IPS-15b (cell line): ENCODE results near the gene GPATCH2.

Experiments
- H3K27me3 ChIP-seq: one replicate; pipeline ENCODE4 v1.6.1; 2013; ENCODE audit warnings: low read length; ENCODE audit not compliant: control insufficient read depth, insufficient read depth
- H3K36me3 ChIP-seq: one replicate; pipeline ENCODE4 v1.6.1; 2013; ENCODE audit warnings: low read length; ENCODE audit not compliant: control insufficient read depth, insufficient read depth
- H3K4me1 ChIP-seq: one replicate; pipeline ENCODE4 v1.6.1; 2013; ENCODE audit warnings: mild to moderate bottlenecking, low read length; ENCODE audit not compliant: control insufficient read depth, insufficient read depth
- H3K4me3 ChIP-seq: one replicate; pipeline ENCODE4 v1.5.1; 2013; ENCODE audit warnings: low read depth, low read length
- H3K9ac ChIP-seq: one replicate; pipeline ENCODE4 v1.6.1; 2013; ENCODE audit warnings: low read depth, mild to moderate bottlenecking, low read length
- H3K9me3 ChIP-seq: one replicate; pipeline ENCODE4 v1.6.1; 2013; ENCODE audit warnings: mild to moderate bottlenecking, low read length; ENCODE audit not compliant: control insufficient read depth, insufficient read depth

The GPATCH2 gene

DNA sequence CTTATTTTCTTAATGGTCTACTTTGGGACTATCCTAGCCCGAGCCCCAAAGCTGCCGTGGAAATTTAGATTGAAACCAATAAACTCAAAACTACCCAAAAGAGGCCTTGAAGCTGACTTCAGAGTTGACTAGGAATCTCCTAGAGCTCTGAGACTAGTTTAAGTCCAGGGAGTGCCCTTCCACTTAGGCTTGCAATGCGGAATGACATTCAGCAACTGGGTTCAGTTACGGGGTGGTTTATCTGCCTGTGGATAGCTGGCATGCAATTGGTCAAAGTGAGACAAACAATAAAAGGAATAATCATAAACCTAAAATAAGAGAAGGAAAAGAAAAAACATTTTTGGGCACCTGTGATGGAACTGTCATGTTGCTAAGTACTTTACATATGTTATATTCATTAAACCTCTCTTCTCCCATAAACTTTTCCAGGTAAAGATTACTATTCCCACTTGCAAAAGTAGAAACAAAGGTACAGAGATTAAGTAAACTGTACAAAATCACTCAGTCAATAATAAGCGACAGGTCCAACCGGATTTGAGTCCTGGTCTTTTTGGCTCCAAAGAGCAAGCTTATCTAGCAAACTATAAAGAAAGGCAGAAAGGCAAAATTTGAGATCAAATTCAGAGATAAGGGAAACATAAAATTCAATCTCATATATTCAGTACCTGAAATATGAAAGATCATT is 56.5 kb downstream of the GPATCH2 start:
- H3K27me3 ChIP-seq = no peaks in the 10 kb centered on the region
- no peaks in the 10 kb centered on the region for H3K4me1 ChIP-seq
- no peaks in the 10 kb centered on the region for H3K36me3 ChIP-seq
- no peaks in the 10 kb centered on the region for H3K9me3 ChIP-seq
- H3K4me3 ChIP-seq = no peak overlapping the region
- no peak overlapping the region for H3K9ac ChIP-seq

DNA sequence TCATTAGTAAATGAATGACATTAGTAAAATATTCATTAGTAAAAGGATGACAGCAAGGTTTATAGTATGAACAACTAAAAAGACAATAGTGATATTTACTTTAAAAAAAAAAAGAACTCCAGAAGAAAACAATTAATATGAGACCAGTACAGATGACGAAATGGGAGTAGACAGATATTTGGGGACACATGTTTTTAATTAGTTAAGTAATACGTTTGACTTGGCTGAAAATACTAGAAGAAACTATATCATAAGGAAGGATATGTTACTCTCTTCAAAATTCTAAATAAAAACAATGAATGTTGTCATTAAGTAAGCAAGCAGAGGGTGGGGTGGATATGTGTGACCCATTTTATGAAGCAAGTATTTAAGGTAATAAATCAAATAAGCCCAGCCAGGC is 61.9 kb downstream of the GPATCH2 start:
- H3K9ac ChIP-seq = no peak overlapping the region
- H3K4me1 ChIP-seq = no peaks in the 10 kb centered on the region
- no peak overlapping the region for H3K4me3 ChIP-seq
- no peaks in the 10 kb centered on the region for H3K36me3 ChIP-seq
- H3K9me3 ChIP-seq = no peaks in the 10 kb centered on the region
- no peaks in the 10 kb centered on the region for H3K27me3 ChIP-seq

DNA sequence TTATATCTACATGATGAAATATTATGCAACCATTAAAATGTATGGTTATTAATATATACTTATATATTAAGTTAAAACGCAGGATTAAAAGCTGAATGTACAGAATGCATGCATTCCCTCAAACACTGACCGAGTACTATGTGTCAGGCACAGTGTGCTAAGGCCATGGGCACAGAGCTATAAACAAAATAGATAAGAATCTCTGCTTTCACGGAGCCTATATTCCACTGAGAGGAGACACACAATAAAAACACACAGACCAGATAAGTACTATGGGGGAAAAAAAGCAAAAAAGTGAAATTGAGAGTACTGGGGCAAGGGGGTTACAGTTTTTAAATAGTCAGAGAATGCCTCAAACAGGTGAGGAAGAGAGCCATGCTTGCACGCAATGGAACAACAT is 62.7 kb downstream of the GPATCH2 start:
- H3K36me3 ChIP-seq = no peaks in the 10 kb centered on the region
- no peaks in the 10 kb centered on the region for H3K9me3 ChIP-seq
- H3K27me3 ChIP-seq = no peaks in the 10 kb centered on the region
- H3K4me1 ChIP-seq = no peaks in the 10 kb centered on the region
- no peak overlapping the region for H3K4me3 ChIP-seq
- no peak overlapping the region for H3K9ac ChIP-seq

- H3K36me3 ChIP-seq = no peaks in the 10 kb centered on the region
- no peaks in the 10 kb centered on the region for H3K27me3 ChIP-seq
Measured at GRCh38 chr1:217564833-217565232, 66.1 kb downstream of the GPATCH2 start.

GRCh38 chr1:217564207-217564606 is 66.7 kb downstream of the GPATCH2 start:
- Histone ChIP-seq H3K4me3 (no peak overlapping the region), H3K4me1 (no peaks in the 10 kb centered on the region), H3K36me3 (no peaks in the 10 kb centered on the region), H3K9ac (no peak overlapping the region), H3K27me3 (no peaks in the 10 kb centered on the region), H3K9me3 (no peaks in the 10 kb centered on the region)

More at GRCh38 chr1:217564833-217565232, 66.1 kb downstream of the GPATCH2 start:
- no peak overlapping the region for H3K4me3 ChIP-seq
- H3K9me3 ChIP-seq = no peaks in the 10 kb centered on the region
- no peaks in the 10 kb centered on the region for H3K4me1 ChIP-seq
- no peak overlapping the region for H3K9ac ChIP-seq

GRCh38 chr1:217563179-217563578 is 67.7 kb downstream of the GPATCH2 start:
- H3K4me1 ChIP-seq = no peaks in the 10 kb centered on the region
- no peak overlapping the region for H3K4me3 ChIP-seq
- H3K36me3 ChIP-seq = no peaks in the 10 kb centered on the region
- no peaks in the 10 kb centered on the region for H3K27me3 ChIP-seq
- H3K9ac ChIP-seq = no peak overlapping the region
- no peaks in the 10 kb centered on the region for H3K9me3 ChIP-seq

DNA sequence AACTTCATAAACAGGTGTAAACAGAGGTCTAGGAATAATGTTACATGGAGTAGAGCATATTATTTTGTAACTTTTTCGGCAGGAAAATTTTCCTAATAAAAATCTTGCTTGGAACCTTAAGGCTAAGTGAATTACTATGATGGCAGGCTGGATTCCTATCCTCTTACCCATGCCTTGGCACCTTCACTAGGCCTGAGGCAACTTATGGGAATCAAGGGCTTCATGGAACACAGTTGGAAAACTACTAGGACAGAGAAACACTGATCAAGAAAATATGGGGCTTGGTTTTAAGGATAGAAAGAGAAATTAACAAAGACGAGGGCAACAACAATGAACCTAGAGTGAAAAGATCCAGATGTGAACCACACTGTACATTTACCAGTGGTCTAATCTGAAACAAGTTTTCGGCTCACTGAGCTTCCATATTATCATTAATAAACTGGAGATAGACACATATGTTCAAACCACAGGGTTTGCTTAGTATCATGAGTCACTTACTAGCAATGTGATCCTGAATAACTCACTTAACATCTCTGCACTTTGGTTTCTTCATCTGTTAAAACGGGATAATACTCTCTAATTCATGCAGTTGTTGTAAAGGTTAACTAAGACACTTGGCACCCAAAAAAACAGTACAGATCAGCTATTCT is 68.5 kb downstream of the GPATCH2 start:
- Histone ChIP-seq H3K4me1 (no peaks in the 10 kb centered on the region), H3K9me3 (no peaks in the 10 kb centered on the region), H3K36me3 (no peaks in the 10 kb centered on the region), H3K9ac (no peak overlapping the region), H3K4me3 (no peak overlapping the region), H3K27me3 (no peaks in the 10 kb centered on the region)

DNA sequence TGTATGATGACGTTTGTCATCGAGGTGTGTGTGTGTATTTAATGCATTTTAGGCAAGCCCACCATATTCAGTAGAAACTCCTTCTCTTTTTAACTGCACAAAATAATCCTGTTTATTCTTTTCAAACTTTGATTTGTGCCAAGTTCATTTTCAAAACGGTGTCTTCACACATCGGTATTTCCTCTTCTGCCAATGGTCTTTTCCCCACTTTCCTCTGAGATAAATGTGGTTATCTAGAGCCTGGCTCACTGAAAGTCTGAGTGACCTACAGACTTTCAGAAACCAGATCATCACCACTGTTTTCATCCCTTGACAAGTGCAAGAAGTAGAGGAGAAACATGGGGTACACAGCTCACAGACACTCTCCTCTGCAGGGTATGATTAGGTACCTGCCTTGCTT is 69.4 kb downstream of the GPATCH2 start:
- H3K27me3 ChIP-seq = no peaks in the 10 kb centered on the region
- H3K4me3 ChIP-seq = no peak overlapping the region
- H3K4me1 ChIP-seq = no peaks in the 10 kb centered on the region
- no peak overlapping the region for H3K9ac ChIP-seq
- H3K9me3 ChIP-seq = no peaks in the 10 kb centered on the region
- no peaks in the 10 kb centered on the region for H3K36me3 ChIP-seq

DNA sequence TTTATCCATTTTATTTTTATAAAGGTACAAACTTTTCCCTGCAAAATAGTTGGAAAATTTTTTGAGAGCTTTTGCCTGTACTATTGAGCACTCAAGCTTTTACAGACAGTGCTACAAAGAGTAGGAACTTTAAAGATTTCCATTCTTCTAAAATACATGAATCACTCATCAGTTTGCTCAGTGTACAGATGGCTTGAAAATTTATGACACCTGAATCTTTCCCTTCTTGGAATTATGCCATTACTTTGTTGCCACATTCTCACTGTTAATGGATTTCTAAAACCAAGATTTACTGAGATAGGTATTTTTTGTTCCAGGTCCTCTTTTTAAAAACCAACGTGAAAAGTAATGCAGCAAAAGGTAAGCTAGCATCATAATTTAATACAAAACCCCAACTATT is 76.0 kb downstream of the GPATCH2 start:
- Histone ChIP-seq H3K9ac (no peak overlapping the region), H3K9me3 (no peaks in the 10 kb centered on the region), H3K36me3 (no peaks in the 10 kb centered on the region), H3K4me1 (peaks cover 7% of the 10 kb centered on the region), H3K27me3 (no peaks in the 10 kb centered on the region), H3K4me3 (no peak overlapping the region)

GRCh38 chr1:217553949-217554509 is 76.9 kb downstream of the GPATCH2 start:
- Histone ChIP-seq H3K9me3 (no peaks in the 10 kb centered on the region), H3K27me3 (no peaks in the 10 kb centered on the region), H3K36me3 (no peaks in the 10 kb centered on the region), H3K4me1 (peaks cover 7% of the 10 kb centered on the region), H3K4me3 (no peak overlapping the region), H3K9ac (no peak overlapping the region)

DNA sequence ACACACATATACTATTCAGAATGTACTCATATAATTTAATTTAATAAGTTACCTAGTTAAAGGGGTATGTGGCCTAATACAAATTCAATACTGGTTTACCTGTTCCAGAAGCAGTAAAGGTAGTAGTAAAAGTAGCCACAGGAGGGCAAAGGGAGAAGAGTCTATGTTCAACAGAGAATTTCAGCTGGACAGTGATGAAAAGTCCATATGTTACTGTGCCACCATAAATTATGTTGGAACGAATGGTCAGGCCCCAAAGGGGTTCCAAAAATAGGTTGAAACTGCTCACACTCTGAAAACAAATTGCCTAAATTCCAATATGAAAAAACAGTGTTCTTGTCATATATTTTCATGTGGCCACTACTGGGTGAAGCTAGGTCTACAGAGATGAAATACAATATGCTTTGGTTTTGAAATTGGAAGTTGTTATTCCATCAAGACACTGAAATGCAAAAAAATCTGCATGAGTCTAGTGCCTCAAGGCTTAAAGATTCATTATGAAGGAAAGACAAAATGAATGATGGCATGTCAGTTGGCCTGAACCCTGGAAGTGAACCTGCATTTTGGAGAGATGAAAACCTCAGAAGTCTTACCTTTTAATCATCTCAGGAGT is 78.4 kb downstream of the GPATCH2 start:
- Histone ChIP-seq H3K4me3 (no peak overlapping the region), H3K27me3 (no peaks in the 10 kb centered on the region), H3K4me1 (peaks cover 7% of the 10 kb centered on the region), H3K9ac (no peak overlapping the region), H3K36me3 (no peaks in the 10 kb centered on the region), H3K9me3 (no peaks in the 10 kb centered on the region)

DNA sequence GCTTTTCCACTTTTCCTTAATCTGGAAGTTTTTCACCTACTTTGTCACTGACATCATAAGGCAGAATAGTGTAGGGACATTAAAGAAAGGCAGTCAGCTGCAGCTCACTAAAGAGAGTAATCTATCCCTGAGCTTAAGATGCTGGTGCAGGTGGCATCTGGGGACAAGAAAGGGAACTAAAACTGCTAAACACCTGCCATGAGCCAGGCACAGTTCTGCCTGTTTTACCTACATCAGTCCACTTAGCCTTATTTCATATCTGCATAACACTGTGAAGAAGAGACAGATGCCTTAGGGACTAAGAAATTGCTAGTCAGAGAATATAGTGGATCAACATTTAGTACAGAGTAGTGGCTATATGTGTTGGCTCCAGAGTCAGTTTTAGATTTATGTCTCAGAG is 88.1 kb downstream of the GPATCH2 start:
- Histone ChIP-seq H3K4me3 (no peak overlapping the region), H3K27me3 (no peaks in the 10 kb centered on the region), H3K36me3 (no peaks in the 10 kb centered on the region), H3K4me1 (no peaks in the 10 kb centered on the region), H3K9me3 (no peaks in the 10 kb centered on the region), H3K9ac (no peak overlapping the region)
